GM23338 (cell line): ENCODE measurements around the gene PKP3.

ENCODE experiments used
- CREB1 ChIP-seq: fragments of 250-450 bp; sonication (Bioruptor Pico); IDR thresholded peaks from 2 replicates; pipeline ENCODE4 v1.5.0; 2020; ENCODE audit warnings: low read depth, mild to moderate bottlenecking, moderate library complexity
- EZH2 ChIP-seq: fragments of 200-600 bp; sonication (generic); IDR thresholded peaks from one replicate; pipeline ENCODE4 v1.8.0; 2017; ENCODE audit warnings: antibody characterized with exemption, mild to moderate bottlenecking, low read depth; ENCODE audit not compliant: unreplicated experiment
- EZH2phosphoT487 ChIP-seq: fragments of 200-600 bp; sonication (generic); IDR thresholded peaks from one replicate; pipeline ENCODE4 v1.8.1; 2018; ENCODE audit warnings: antibody characterized with exemption; ENCODE audit not compliant: unreplicated experiment
- POLR2AphosphoS5 ChIP-seq: IDR thresholded peaks from 2 replicates; pipeline ENCODE4 v1.6.1; 2016; ENCODE audit warnings: antibody characterized with exemption, low read depth
- TF ChIP-seq, protein P1 (sequence below), 2 experiments: fragments of 200-600 bp in 1 of 2; sonication (generic) in 1 of 2; conservative IDR thresholded peaks; 2 replicates each; pipeline versions ENCODE4 v1.5.1 to v1.6.1; 2016 to 2017; ENCODE audit warnings: antibody characterized with exemption in 2 of 2, low read depth in 2 of 2, mild to moderate bottlenecking in 2 of 2, moderate library complexity in 1 of 2
- TF ChIP-seq, protein P2 (sequence below): IDR thresholded peaks from one replicate; pipeline ENCODE4 v1.6.1; 2018; ENCODE audit warnings: antibody characterized with exemption; ENCODE audit not compliant: unreplicated experiment
- TF ChIP-seq, protein P3 (sequence below): IDR thresholded peaks from 2 replicates; pipeline ENCODE4 v1.6.1; 2016; ENCODE audit warnings: antibody characterized with exemption
- TF ChIP-seq, protein P4 (sequence below): fragments of 250-450 bp; sonication (Bioruptor Pico); IDR thresholded peaks from 2 replicates; pipeline ENCODE4 v1.5.0; 2020; ENCODE audit warnings: mild to moderate bottlenecking, moderate library complexity

DNA sequence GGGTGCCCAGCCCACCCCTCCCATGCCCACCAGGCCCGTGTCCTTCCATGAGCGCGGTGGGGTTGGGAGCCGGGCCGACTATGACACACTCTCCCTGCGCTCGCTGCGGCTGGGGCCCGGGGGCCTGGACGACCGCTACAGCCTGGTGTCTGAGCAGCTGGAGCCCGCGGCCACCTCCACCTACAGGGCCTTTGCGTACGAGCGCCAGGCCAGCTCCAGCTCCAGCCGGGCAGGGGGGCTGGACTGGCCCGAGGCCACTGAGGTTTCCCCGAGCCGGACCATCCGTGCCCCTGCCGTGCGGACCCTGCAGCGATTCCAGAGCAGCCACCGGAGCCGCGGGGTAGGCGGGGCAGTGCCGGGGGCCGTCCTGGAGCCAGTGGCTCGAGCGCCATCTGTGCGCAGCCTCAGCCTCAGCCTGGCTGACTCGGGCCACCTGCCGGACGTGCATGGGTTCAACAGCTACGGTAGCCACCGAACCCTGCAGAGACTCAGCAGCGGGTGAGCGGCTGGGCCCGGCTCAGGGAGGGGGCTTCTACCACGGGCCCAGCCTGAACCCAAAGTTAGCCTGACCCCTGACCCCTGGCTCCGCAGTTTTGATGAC is 3.0 kb downstream of the PKP3 start:
- TF ChIP-seq, protein P1, sequence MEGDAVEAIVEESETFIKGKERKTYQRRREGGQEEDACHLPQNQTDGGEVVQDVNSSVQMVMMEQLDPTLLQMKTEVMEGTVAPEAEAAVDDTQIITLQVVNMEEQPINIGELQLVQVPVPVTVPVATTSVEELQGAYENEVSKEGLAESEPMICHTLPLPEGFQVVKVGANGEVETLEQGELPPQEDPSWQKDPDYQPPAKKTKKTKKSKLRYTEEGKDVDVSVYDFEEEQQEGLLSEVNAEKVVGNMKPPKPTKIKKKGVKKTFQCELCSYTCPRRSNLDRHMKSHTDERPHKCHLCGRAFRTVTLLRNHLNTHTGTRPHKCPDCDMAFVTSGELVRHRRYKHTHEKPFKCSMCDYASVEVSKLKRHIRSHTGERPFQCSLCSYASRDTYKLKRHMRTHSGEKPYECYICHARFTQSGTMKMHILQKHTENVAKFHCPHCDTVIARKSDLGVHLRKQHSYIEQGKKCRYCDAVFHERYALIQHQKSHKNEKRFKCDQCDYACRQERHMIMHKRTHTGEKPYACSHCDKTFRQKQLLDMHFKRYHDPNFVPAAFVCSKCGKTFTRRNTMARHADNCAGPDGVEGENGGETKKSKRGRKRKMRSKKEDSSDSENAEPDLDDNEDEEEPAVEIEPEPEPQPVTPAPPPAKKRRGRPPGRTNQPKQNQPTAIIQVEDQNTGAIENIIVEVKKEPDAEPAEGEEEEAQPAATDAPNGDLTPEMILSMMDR (conservative IDR thresholded peaks at IDR 0.05; ENCODE audit: low read depth in 2 of 2): no peak; a peak in 1 of 4 replicates
- TF ChIP-seq EZH2 (no peak), CREB1 (CRISPR knock-in tag) (no peak), EZH2phosphoT487 (no peak), POLR2AphosphoS5 (no peak)
- TF ChIP-seq, protein P2, sequence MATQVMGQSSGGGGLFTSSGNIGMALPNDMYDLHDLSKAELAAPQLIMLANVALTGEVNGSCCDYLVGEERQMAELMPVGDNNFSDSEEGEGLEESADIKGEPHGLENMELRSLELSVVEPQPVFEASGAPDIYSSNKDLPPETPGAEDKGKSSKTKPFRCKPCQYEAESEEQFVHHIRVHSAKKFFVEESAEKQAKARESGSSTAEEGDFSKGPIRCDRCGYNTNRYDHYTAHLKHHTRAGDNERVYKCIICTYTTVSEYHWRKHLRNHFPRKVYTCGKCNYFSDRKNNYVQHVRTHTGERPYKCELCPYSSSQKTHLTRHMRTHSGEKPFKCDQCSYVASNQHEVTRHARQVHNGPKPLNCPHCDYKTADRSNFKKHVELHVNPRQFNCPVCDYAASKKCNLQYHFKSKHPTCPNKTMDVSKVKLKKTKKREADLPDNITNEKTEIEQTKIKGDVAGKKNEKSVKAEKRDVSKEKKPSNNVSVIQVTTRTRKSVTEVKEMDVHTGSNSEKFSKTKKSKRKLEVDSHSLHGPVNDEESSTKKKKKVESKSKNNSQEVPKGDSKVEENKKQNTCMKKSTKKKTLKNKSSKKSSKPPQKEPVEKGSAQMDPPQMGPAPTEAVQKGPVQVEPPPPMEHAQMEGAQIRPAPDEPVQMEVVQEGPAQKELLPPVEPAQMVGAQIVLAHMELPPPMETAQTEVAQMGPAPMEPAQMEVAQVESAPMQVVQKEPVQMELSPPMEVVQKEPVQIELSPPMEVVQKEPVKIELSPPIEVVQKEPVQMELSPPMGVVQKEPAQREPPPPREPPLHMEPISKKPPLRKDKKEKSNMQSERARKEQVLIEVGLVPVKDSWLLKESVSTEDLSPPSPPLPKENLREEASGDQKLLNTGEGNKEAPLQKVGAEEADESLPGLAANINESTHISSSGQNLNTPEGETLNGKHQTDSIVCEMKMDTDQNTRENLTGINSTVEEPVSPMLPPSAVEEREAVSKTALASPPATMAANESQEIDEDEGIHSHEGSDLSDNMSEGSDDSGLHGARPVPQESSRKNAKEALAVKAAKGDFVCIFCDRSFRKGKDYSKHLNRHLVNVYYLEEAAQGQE: no peak
- TF ChIP-seq, protein P3, sequence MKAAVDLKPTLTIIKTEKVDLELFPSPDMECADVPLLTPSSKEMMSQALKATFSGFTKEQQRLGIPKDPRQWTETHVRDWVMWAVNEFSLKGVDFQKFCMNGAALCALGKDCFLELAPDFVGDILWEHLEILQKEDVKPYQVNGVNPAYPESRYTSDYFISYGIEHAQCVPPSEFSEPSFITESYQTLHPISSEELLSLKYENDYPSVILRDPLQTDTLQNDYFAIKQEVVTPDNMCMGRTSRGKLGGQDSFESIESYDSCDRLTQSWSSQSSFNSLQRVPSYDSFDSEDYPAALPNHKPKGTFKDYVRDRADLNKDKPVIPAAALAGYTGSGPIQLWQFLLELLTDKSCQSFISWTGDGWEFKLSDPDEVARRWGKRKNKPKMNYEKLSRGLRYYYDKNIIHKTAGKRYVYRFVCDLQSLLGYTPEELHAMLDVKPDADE: no peak
- TF ChIP-seq, protein P4, sequence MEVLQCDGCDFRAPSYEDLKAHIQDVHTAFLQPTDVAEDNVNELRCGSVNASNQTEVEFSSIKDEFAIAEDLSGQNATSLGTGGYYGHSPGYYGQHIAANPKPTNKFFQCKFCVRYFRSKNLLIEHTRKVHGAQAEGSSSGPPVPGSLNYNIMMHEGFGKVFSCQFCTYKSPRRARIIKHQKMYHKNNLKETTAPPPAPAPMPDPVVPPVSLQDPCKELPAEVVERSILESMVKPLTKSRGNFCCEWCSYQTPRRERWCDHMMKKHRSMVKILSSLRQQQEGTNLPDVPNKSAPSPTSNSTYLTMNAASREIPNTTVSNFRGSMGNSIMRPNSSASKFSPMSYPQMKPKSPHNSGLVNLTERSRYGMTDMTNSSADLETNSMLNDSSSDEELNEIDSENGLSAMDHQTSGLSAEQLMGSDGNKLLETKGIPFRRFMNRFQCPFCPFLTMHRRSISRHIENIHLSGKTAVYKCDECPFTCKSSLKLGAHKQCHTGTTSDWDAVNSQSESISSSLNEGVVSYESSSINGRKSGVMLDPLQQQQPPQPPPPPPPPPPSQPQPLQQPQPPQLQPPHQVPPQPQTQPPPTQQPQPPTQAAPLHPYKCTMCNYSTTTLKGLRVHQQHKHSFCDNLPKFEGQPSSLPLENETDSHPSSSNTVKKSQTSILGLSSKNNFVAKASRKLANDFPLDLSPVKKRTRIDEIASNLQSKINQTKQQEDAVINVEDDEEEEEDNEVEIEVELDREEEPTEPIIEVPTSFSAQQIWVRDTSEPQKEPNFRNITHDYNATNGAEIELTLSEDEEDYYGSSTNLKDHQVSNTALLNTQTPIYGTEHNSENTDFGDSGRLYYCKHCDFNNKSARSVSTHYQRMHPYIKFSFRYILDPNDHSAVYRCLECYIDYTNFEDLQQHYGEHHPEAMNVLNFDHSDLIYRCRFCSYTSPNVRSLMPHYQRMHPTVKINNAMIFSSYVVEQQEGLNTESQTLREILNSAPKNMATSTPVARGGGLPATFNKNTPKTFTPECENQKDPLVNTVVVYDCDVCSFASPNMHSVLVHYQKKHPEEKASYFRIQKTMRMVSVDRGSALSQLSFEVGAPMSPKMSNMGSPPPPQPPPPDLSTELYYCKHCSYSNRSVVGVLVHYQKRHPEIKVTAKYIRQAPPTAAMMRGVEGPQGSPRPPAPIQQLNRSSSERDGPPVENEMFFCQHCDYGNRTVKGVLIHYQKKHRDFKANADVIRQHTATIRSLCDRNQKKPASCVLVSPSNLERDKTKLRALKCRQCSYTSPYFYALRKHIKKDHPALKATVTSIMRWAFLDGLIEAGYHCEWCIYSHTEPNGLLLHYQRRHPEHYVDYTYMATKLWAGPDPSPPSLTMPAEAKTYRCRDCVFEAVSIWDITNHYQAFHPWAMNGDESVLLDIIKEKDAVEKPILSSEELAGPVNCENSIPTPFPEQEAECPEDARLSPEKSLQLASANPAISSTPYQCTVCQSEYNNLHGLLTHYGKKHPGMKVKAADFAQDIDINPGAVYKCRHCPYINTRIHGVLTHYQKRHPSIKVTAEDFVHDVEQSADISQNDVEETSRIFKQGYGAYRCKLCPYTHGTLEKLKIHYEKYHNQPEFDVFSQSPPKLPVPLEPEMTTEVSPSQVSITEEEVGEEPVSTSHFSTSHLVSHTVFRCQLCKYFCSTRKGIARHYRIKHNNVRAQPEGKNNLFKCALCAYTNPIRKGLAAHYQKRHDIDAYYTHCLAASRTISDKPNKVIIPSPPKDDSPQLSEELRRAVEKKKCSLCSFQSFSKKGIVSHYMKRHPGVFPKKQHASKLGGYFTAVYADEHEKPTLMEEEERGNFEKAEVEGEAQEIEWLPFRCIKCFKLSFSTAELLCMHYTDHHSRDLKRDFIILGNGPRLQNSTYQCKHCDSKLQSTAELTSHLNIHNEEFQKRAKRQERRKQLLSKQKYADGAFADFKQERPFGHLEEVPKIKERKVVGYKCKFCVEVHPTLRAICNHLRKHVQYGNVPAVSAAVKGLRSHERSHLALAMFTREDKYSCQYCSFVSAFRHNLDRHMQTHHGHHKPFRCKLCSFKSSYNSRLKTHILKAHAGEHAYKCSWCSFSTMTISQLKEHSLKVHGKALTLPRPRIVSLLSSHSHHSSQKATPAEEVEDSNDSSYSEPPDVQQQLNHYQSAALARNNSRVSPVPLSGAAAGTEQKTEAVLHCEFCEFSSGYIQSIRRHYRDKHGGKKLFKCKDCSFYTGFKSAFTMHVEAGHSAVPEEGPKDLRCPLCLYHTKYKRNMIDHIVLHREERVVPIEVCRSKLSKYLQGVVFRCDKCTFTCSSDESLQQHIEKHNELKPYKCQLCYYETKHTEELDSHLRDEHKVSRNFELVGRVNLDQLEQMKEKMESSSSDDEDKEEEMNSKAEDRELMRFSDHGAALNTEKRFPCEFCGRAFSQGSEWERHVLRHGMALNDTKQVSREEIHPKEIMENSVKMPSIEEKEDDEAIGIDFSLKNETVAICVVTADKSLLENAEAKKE (CRISPR knock-in tag): no peak
